MCF 10A (cell line): ENCODE measurements around the gene FARS2. TPM values are rescaled to one million over a fixed set of nuclear protein-coding genes. Genes with fewer than 3 reads are reported as not detected.

Experiments
- BruUV-seq: library from RNA; stranded (reverse); fragments of 400-500 nt; replicated peaks from 2 replicates; lab custom pipeline; 2021; lab: Mats Ljungman, UMichigan
- CTCF ChIA-PET: fragments of 300-600 bp; sonication (Branson Sonifier 250); formaldehyde crosslinking; extraction: SDS; loops from one replicate; lab custom pipeline; 2021; ENCODE audit warnings: antibody characterized with exemption, inconsistent platforms; lab: Yijun Ruan, JAX
- POLR2A ChIA-PET: fragments of 300-600, 350-650 bp; sonication (Branson Sonifier 250); formaldehyde crosslinking; extraction: SDS; loops from one replicate; lab custom pipeline; 2020; ENCODE audit warnings: antibody characterized with exemption, inconsistent platforms; lab: Yijun Ruan, JAX
- DNase-seq: peaks from one replicate; pipeline ENCODE4 v3.0.0-alpha.2; 2018; ENCODE audit not compliant: unreplicated experiment
- H3K27ac Mint-ChIP-seq: one replicate; pipeline ENCODE4 v1.8.0; 2022; ENCODE audit warnings: mild to moderate bottlenecking, low read depth, mixed read lengths; ENCODE audit not compliant: unreplicated experiment
- H3K27me3 Mint-ChIP-seq: one replicate; pipeline ENCODE4 v1.8.0; 2022; ENCODE audit warnings: mixed read lengths; ENCODE audit not compliant: insufficient read depth, unreplicated experiment
- H3K36me3 Mint-ChIP-seq: one replicate; pipeline ENCODE4 v1.8.0; 2022; ENCODE audit warnings: mild to moderate bottlenecking, moderate library complexity, mixed read lengths; ENCODE audit not compliant: insufficient read depth, unreplicated experiment
- H3K4me1 Mint-ChIP-seq: one replicate; pipeline ENCODE4 v1.8.0; 2022; ENCODE audit warnings: mixed read lengths; ENCODE audit not compliant: insufficient read depth, unreplicated experiment
- H3K4me3 Mint-ChIP-seq: one replicate; pipeline ENCODE4 v1.8.0; 2022; ENCODE audit warnings: mild to moderate bottlenecking, moderate library complexity, mixed read lengths; ENCODE audit not compliant: unreplicated experiment
- H3K9me3 Mint-ChIP-seq: one replicate; pipeline ENCODE4 v1.8.0; 2022; ENCODE audit warnings: mixed read lengths; ENCODE audit not compliant: unreplicated experiment
- CTCF ChIP-seq: fragments of 200-600 bp; IDR thresholded peaks from one replicate; pipeline ENCODE4 v1.8.0; 2022; ENCODE audit warnings: antibody characterized with exemption, mild to moderate bottlenecking; ENCODE audit not compliant: unreplicated experiment
- intact Hi-C: fragments of 100-400 bp; cut with micrococcal nuclease; formaldehyde crosslinking; loops from 2 replicates; pipeline ENCODE4 v1.14.1; 2022
- total RNA-seq: library from RNA; stranded (reverse); gene quantifications from 2 replicates; pipeline ENCODE4 v1.2.3, GENCODE V29; 2022

FARS2 gene
- total RNA-seq, 1 experiment from 2014 or later = 18.2 TPM

GRCh38 chr6:5670811-5671561 is 409.7 kb downstream of the FARS2 start:
- ChIA-PET CTCF (interaction anchor here (0.5 to 0.6 kb wide), 3 partner anchors 226 to 887 kb away, joined by 3 to 4 read pairs (median 4); no protein-coding TSS in a partner anchor), POLR2A (interaction anchor here (0.6 to 1.3 kb wide), 3 partner anchors 200 to 1703 kb away, joined by 3 to 6 read pairs (median 4); no protein-coding TSS in a partner anchor)
- DNase-seq = peak; percentile 54
- Mint-ChIP-seq H3K27me3 (no peaks in the 10 kb centered on the region), H3K9me3 (no peaks in the 10 kb centered on the region), H3K36me3 (no peaks in the 10 kb centered on the region), H3K4me3 (no peak overlapping the region), H3K4me1 (peaks cover 30% of the 10 kb centered on the region), H3K27ac (peak overlapping the region; percentile 81)
- BruUV-seq = no TSS peak
- no peak for TF ChIP-seq CTCF
- intact Hi-C loops = no loop called here

GRCh38 chr6:5671601-5672559 is 410.6 kb downstream of the FARS2 start:
- Mint-ChIP-seq H3K4me3 (no peak overlapping the region), H3K36me3 (no peaks in the 10 kb centered on the region), H3K27ac (peak overlapping the region; percentile 81), H3K27me3 (no peaks in the 10 kb centered on the region), H3K4me1 (peaks cover 34% of the 10 kb centered on the region), H3K9me3 (no peaks in the 10 kb centered on the region)
- POLR2A ChIA-PET = interaction anchor here (1.1 kb wide), 1 partner anchor 201 kb away, joined by 3 read pairs; no protein-coding TSS in a partner anchor
- CTCF ChIA-PET = interaction anchor here (0.5 to 0.6 kb wide), 2 partner anchors 227 to 887 kb away, joined by 4 read pairs; no protein-coding TSS in a partner anchor
- no peak for DNase-seq
- no peak for TF ChIP-seq CTCF
- BruUV-seq = no TSS peak
- intact Hi-C loops = no loop called here

- H3K9me3 Mint-ChIP-seq = no peaks in the 10 kb centered on the region
- intact Hi-C loops = no loop called here
- H3K27me3 Mint-ChIP-seq = no peaks in the 10 kb centered on the region
- ChIA-PET CTCF (no interaction called here), POLR2A (no interaction called here)
- no peak overlapping the region for H3K4me3 Mint-ChIP-seq
- BruUV-seq = no TSS peak
- DNase-seq = peak; percentile 74
- peak overlapping the region; percentile 63 for H3K27ac Mint-ChIP-seq
- TF ChIP-seq CTCF = no peak
- H3K4me1 Mint-ChIP-seq = peaks cover 41% of the 10 kb centered on the region
- H3K36me3 Mint-ChIP-seq = no peaks in the 10 kb centered on the region
These were observed 411.3 kb downstream of the FARS2 start for GRCh38 chr6:5672581-5673011.
